ENCODE data around the gene NRP2.

GRCh38 chr2:205705511-205706349 lies 23.4 kb downstream of the NRP2 start:
- TF ChIP-seq CTCF (conservative IDR thresholded peaks at IDR 0.05; ENCODE audit: low read length) = no peak
- TF ChIP-seq EZH2phosphoT487 (IDR thresholded peaks at IDR 0.05; ENCODE audit: borderline replicate concordance) = no peak
